CD4-positive, alpha-beta T cell treated with Interleukin-2 at 100 ng/mL for 4 hours (primary cell): ENCODE results near the gene LLCFC1.

Experiments
- DNase-seq: peaks from one replicate; pipeline ENCODE4 v3.0.0-alpha.2; 2020; ENCODE audit warnings: low spot score

LLCFC1 gene

DNA sequence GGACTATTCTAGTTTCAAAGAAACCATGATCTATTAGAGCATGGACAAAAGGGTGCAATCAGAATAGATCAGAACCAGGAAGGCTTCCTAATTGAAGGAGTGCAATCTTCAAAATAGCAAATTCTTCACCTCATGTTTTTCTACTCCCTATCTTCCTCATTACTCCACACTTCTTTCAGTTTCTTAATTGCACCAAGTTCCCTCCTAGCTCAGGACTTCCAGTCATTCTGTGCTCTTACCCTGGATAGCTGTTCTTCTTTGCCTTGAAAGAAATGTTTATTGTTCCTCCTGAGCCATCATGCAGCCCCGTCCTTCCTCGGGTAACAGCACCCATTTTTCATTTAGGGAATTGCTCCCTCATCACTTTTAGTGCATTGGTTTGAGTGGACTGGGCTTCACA, 28.8 kb upstream of the LLCFC1 start:
- DNase-seq, result no peak

- no peak for DNase-seq
Measured at GRCh38 chr7:142913051-142913450, 26.2 kb upstream of the LLCFC1 start.

DNA sequence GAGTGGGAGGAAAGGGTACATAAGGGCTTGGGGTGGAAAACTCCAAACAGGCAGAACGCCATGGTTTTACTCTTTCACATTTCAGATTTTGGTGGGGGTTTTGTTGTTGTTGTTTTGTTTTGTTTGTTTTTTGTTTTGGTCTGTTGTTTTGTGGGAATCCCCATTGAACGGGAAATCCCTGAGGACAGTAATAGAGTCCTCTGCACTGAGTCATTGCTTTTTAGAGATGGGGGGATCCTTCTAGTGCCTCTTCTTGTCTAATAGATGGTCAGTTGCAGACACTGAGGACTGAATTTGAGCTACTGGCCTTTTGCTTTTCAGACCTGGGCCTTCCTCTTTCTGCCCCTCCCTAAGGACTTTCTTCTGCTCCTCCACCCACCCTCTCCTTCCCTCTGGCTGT, 25.7 kb upstream of the LLCFC1 start:
- no peak for DNase-seq

DNA sequence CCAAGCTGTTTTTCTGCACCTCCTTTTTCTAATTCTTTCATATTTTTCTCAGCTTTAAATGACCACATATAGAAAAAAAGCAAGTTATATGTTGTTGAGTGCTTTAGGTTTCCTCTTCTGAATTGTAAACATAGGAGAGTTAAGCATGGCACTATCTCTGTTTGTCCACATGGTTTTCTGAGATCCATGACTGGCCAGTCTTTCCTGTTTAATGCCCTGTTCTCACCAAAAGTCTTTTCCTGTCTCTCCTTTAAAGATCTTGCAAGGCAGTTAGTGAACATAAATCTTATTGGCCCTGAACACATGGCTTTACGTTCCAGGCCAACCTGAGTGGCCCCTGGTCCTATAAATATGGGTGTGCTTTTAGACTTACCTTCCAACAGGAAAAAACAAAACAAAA, 25.2 kb upstream of the LLCFC1 start:
- DNase-seq, result no peak

GRCh38 chr7:142915315-142915714, 24.0 kb upstream of the LLCFC1 start:
- no peak for DNase-seq

GRCh38 chr7:142916508-142916907, 22.8 kb upstream of the LLCFC1 start:
- DNase-seq, result no peak

DNA sequence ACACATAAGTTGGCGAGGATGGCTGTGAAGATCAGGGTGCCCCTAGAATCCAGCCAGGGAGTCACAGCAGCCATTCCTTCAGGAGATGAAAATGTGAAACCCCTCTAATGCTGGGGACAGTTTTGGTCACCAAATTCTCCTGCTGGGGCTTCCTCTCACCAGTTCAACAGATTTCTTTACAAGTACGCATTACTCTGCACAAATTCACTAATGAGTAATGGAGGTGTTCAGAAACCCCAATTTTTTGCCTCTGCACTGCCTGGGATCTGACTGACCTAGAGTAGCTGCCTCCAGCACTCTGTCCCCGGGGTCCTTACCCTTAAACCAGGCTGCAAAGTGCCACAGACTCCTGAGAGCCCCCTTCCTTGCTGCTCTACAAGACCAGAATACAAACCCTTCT, 21.8 kb upstream of the LLCFC1 start:
- DNase-seq, result no peak

- DNase-seq, result no peak
Measured at GRCh38 chr7:142918901-142919300, 20.4 kb upstream of the LLCFC1 start.

DNA sequence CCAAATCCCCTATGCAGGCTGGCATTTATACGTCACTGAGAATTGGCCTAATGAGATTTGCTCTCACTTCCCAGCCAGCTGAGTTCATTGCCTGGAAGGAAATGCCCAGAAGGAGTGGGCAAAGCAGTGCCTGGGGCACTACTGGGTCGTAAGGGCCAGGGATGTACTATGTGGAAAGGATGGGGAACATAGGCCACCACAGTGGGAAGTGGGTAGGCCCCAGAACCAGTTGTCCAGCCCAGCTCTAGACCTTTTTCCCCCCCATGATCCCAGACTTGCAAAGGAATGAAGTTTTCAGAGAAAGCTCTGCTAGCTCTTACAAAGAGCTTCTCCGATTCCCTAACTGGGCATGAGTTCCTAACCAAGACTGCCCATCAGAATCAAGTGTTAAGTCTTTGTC, 19.6 kb upstream of the LLCFC1 start:
- no peak for DNase-seq

DNA sequence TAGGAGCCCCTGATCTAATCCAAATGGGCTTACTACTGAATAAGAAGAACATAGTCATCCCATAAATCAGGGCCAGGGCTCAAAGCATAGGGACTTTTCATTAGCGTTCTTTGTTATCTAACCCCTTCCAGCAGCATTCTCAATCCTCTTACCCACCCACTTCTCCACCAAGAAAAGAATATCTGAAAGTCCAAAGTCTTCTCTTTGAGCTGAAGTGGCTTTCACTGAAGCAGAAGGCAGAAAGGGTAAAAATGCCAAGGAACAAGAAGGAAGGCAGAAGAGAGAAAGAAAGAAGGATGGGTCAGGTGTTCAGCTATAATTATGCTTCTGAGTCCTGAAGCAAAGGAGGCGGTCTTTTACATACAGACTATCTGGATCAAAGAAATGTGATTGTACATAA, 15.9 kb upstream of the LLCFC1 start:
- no peak for DNase-seq

GRCh38 chr7:142925413-142925812, 13.9 kb upstream of the LLCFC1 start:
- no peak for DNase-seq

DNA sequence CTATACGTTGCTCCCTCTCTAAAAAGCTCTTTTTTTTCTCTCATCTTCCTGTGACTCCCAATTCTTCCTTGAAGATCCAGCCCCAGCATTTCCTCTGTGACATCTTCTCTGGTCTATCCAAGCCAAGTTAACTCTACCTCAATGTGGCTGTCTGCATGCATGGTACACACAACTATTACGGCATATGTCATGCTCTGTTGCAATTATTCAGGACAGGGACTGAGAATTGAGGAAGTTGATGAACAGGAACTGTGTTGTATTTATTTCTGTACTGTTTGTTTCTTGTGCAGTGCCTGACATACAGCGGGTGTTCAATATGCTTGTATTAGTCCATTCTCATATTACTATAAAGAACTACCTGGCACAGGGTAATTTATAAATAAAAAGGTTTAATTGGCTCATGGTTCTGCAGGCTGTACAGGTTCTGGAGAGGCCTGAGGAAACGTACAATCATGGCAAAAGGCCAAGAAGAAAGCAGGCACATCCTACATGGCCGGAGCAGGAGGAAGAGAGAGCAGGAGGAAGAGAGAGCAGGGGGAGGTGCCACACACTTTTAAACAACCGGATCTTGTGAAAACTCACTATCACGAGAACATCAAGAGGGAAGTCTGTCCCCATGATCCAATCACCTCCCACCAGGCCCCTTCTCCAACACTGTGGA, 12.1 kb upstream of the LLCFC1 start:
- DNase-seq, result no peak

GRCh38 chr7:142927949-142928348, 11.3 kb upstream of the LLCFC1 start:
- DNase-seq, result no peak

GRCh38 chr7:142930126-142930730, 9.1 kb upstream of the LLCFC1 start:
- DNase-seq, result no peak

- DNase-seq, result no peak
Measured at GRCh38 chr7:142932386-142933091, 6.7 kb upstream of the LLCFC1 start.

DNA sequence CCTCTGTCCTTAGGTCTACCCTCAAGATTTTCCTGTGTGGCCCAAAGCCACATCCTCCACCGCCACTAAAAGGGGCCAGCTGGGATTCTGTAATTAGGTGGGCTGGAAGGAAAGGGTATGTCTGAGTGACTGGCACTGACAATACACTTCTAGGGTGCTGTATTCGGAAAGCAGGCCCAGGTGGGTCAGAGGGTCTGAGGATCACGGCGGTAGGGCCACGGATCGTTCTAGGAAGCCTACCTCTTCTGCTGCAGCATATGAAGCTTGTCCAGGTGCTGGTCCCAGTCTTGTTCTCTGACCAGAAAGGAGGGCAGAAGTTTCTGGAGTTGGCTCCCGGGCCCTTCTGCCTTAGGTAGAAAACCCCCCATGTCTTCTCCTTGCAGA, 6.2 kb upstream of the LLCFC1 start:
- DNase-seq, result no peak

DNA sequence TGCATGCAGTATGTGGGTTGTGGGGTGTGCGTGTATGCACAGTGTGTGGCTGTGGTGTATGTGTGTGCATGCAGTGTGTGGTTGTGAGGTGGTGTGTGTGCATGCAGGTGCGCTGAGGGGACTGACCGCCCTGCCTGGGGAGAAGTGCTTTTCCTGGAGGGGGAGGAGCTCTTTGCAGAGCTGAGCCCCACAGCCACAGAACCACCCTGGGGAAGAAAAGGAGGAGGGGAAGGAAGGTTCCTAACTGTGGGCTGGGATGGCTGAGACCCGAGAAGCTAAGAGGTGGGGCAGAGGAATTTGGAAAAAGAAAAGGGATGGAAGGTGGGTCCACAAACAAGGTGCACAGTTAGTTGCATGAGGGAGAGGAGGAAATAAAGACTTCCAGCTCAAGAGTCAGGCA, 5.7 kb upstream of the LLCFC1 start, which contains the start of gene TRPV5:
Gene TRPV5, minus strand, starts transcription at position 123 of the 400 bp plus-strand sequence. CDS start 287 bp downstream, outside the sequence.
- DNase-seq, result no peak

DNA sequence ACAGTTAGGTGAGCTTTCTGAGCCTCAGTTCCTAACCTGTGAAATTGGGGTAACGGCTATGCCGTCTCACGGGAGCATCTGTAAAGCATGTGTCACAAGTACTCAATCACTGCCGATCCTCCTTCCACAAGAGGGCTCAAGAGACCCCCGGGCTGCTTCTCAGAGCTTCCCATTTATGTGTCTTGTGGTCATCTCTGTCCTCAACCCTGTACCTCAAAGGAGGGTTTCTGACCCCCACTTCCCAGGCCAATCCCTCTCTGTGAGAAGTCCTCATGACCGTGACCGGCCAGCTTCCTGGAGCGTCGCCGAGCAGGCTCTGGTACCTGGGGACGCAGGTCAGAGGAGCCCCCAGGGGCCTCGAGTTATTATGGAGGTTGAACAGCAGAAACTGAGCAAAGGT, 5.2 kb upstream of the LLCFC1 start:
- DNase-seq, result no peak

DNA sequence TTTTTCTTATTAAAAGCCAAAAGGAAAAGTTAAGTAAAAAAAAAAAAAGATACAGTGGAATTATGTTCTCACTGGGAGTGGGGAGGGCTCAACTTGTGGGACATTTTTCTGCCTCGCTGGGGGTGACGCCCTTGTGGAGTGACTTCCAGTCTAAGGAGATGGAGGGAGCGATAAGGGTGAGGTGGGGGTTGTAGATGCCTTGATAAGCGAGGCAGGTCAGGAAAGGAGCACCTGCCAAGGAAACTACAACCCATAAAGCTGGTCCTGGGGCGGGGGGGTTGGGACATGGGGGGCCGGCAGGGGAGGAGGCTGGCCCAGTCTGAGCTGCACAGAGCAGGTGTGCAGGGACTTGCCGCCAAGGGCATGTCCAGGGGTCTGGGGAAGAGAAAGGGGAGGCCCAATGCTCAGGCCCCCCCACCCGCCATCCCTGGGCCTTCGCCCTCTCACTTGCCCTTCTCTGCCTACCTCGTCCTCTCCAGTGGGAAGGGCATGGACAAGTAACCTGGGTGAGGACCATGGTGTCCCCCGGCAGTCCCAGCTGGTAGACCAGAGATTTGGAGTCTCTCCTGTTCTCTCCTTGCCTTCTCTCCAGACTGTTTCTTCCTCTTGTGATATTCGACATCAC, 3.2 kb upstream of the LLCFC1 start:
- no peak for DNase-seq

DNA sequence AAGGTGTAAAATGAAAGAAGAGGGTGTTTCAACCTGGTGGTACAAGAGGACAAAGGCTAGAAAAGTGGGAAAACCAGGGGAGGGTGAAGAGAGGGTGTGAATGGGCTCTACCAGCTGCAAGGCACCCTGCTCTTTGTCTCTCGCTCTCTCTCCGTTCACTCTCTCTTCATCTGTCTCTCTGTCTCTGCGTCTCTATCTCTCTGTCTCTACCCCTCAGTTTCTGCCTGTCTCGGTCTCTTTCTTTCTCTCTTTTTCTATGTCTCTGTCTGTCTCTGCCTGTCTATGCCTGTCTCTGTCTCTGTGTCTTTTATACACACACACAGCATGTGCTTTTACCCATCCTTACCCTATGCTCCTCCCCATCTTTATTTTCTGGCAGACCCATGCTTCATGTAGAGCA, 673 bp upstream of the LLCFC1 start:
- DNase-seq, result no peak

GRCh38 chr7:142940966-142941535, 1.8 kb downstream of the LLCFC1 start:
- DNase-seq, result no peak

DNA sequence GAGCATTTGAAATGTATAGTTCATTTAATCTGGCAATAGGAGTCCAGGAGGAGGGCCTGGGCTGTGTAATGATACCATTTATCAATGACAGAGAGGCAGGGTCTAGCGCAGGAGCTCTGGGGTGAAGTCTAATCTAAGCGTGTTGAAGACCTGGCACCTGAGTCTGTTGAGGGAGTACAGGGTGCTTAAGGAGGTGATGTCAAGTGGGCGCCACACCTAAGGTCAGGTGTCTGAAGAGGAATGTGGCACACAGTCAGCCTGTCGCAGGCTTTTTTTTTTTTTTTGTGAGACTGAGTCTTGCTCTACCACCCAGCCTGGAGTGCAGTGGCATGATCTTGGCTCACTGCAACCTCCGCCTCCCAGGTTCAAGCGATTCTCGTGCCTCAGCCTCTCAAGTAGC, 2.3 kb downstream of the LLCFC1 start:
- DNase-seq, result no peak

- no peak for DNase-seq
Measured at GRCh38 chr7:142942746-142943145, 3.5 kb downstream of the LLCFC1 start.
